ENCODE measurements around the gene NAV2. TPM values are rescaled to one million over a fixed set of nuclear protein-coding genes. Genes with fewer than 3 reads are reported as not detected.

The NAV2 gene
- total and polyA plus RNA-seq, 7 donors, result 1.2 to 62.6 (median 22.1) TPM

DNA sequence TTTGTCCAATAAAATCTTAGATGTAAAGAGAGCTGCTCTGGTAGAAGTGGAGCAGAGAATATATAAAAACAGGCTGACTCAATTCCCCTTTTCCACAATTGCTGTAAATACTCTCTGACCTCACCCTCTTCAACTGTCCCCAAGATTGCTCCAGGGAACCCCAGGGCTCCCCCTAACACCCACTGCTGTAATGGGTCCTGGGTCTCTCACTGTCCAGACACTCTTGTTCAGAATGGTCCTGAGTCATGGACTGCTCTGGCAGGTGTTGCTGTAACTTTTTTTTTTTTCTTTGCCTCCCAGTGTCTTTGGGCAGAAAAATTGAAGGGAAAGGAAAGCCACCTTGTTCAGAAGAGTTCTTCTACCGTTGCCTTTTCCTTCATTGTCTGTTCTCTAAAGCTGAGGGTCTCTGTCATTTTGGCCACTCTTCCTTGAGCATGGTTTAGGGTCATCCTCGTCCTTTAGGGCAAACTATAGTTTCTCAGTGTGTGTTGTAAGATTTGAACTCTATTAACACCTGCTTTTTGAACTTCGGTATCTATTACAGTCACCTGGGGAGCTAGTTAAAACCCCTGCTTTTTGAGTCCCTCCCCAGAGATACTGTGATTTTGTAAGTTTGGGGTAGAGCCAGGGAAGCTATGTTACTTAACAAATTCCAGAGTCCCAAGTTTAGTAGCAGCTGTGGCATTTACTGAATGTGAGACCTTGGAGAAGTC is 209.5 kb downstream of the NAV2 start:
- Histone ChIP-seq H3K27ac (peak overlapping the region in 2 of 4 donors; percentile 2 to 11), H3K4me3 (no peak overlapping the region), H3K9me3 (no peaks in the 10 kb centered on the region), H3K27me3 (no peaks in the 10 kb centered on the region), H3K4me1 (peaks cover 0 to 84% (median 54%) of the 10 kb centered on the region in 4 donors), H3K36me3 (peaks cover 0 to 9% (median 0%) of the 10 kb centered on the region in 4 donors)
- TF ChIP-seq POLR2A (IDR thresholded peaks at IDR 0.05) (no peak), POLR2AphosphoS5 (IDR thresholded peaks at IDR 0.05) (no peak), EP300 (IDR thresholded peaks at IDR 0.05) (no peak)
- TF ChIP-seq, protein P1, sequence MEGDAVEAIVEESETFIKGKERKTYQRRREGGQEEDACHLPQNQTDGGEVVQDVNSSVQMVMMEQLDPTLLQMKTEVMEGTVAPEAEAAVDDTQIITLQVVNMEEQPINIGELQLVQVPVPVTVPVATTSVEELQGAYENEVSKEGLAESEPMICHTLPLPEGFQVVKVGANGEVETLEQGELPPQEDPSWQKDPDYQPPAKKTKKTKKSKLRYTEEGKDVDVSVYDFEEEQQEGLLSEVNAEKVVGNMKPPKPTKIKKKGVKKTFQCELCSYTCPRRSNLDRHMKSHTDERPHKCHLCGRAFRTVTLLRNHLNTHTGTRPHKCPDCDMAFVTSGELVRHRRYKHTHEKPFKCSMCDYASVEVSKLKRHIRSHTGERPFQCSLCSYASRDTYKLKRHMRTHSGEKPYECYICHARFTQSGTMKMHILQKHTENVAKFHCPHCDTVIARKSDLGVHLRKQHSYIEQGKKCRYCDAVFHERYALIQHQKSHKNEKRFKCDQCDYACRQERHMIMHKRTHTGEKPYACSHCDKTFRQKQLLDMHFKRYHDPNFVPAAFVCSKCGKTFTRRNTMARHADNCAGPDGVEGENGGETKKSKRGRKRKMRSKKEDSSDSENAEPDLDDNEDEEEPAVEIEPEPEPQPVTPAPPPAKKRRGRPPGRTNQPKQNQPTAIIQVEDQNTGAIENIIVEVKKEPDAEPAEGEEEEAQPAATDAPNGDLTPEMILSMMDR (IDR thresholded peaks at IDR 0.05), result no peak
- intact Hi-C loops (cut with DNase I), result no loop called here
- DNase-seq, result no peak
- WGBS, 2 donors, result 92 to 93% methylated on average over 3 of the region's 3 CpGs

DNA sequence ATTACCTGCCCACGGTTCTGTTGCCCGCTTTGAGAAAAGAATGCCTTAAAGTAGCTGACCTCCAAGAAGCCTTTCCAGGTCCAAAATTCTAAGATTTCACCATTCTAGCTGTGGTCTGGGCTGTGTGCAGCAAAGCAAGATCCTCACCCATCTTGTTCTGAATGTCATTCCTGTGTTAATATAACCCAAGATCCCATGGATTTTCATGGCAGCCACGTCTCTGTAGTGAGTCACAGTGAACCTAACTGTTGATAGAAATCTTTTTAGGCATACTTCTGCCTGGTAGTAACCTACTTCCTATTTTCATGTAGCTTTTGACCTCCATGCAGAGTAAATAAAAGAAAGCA is 210.0 kb downstream of the NAV2 start:
- Histone ChIP-seq H3K36me3 (peaks cover 0 to 4% (median 0%) of the 10 kb centered on the region in 4 donors), H3K9me3 (no peaks in the 10 kb centered on the region), H3K27me3 (no peaks in the 10 kb centered on the region), H3K4me3 (no peak overlapping the region), H3K27ac (peak overlapping the region in 1 of 4 donors; percentile 2), H3K4me1 (peaks cover 0 to 89% (median 59%) of the 10 kb centered on the region in 4 donors)
- TF ChIP-seq POLR2A (IDR thresholded peaks at IDR 0.05) (no peak), EP300 (IDR thresholded peaks at IDR 0.05) (no peak), POLR2AphosphoS5 (IDR thresholded peaks at IDR 0.05) (no peak)
- TF ChIP-seq, protein P1 (IDR thresholded peaks at IDR 0.05), result no peak
- intact Hi-C loops (cut with DNase I), result no loop called here
- WGBS, 2 donors, result 89 to 91% methylated on average over 3 of the region's 3 CpGs
- DNase-seq, result no peak

- Histone ChIP-seq H3K36me3 (no peaks in the 10 kb centered on the region), H3K4me1 (peaks cover 0 to 87% (median 59%) of the 10 kb centered on the region in 4 donors), H3K27me3 (no peaks in the 10 kb centered on the region), H3K27ac (no peak overlapping the region), H3K4me3 (no peak overlapping the region), H3K9me3 (no peaks in the 10 kb centered on the region)
- DNase-seq, result no peak
- intact Hi-C loops (cut with DNase I), result no loop called here
- TF ChIP-seq POLR2AphosphoS5 (IDR thresholded peaks at IDR 0.05) (no peak), EP300 (IDR thresholded peaks at IDR 0.05) (no peak), POLR2A (IDR thresholded peaks at IDR 0.05) (no peak)
- TF ChIP-seq, protein P1 (IDR thresholded peaks at IDR 0.05), result no peak
- 95% methylated on average over 1 of the region's 1 CpG for WGBS, 2 donors
Measured at GRCh38 chr11:19923626-19924025, 211.0 kb downstream of the NAV2 start.

DNA sequence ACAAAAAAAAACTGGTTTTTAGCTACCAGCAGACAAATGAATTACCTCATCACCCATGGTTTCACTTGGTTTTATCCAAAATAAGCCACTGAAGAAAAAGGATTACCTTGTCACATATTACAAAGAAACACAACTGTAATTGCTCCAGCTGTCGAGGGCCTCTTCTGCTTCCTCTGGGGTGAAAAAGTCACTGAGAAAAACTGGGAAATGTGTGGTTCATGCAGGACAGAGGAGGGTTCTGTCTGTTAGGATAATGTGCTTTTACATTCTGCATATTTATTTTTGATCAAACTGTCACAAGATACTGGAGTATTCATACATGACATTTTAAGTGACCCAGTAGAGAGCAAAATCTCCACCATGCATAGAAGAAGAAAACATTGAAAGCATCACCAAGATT is 211.7 kb downstream of the NAV2 start:
- DNase-seq, result no peak
- Histone ChIP-seq H3K4me1 (peaks cover 0 to 87% (median 61%) of the 10 kb centered on the region in 4 donors), H3K4me3 (no peak overlapping the region), H3K36me3 (no peaks in the 10 kb centered on the region), H3K9me3 (no peaks in the 10 kb centered on the region), H3K27ac (peak overlapping the region in 1 of 4 donors; percentile 9), H3K27me3 (no peaks in the 10 kb centered on the region)
- WGBS, 2 donors, result 78 to 81% methylated on average over 1 of the region's 1 CpG
- intact Hi-C loops (cut with DNase I), result no loop called here
- TF ChIP-seq POLR2AphosphoS5 (IDR thresholded peaks at IDR 0.05) (no peak), EP300 (IDR thresholded peaks at IDR 0.05) (no peak), POLR2A (IDR thresholded peaks at IDR 0.05) (no peak)
- TF ChIP-seq, protein P1 (IDR thresholded peaks at IDR 0.05), result no peak
